Stimulated activated CD8-positive, alpha-beta memory T cell treated with anti-CD3 and anti-CD28 coated beads, Interleukin-7, amount 100 ng/mL, for 24 hours (primary cell): ENCODE results near the gene SIDT1.

Source experiments
- DNase-seq: peaks from one replicate; pipeline ENCODE4 v3.0.0-alpha.2; 2020; ENCODE audit warnings: low read depth

Gene SIDT1

GRCh38 chr3:113546414-113546893 lies 14.1 kb downstream of the SIDT1 start:
- no peak for DNase-seq

GRCh38 chr3:113548501-113548900 lies 16.1 kb downstream of the SIDT1 start:
- no peak for DNase-seq

- no peak for DNase-seq
Observed at GRCh38 chr3:113551820-113552219, 19.5 kb downstream of the SIDT1 start.

- DNase-seq: no peak
Observed at GRCh38 chr3:113552851-113553250, 20.5 kb downstream of the SIDT1 start.

- no peak for DNase-seq
Observed at GRCh38 chr3:113555138-113555537, 22.8 kb downstream of the SIDT1 start.

- no peak for DNase-seq
Observed at GRCh38 chr3:113556316-113556945, 24.1 kb downstream of the SIDT1 start.

GRCh38 chr3:113556946-113557335 lies 24.6 kb downstream of the SIDT1 start:
- no peak for DNase-seq

GRCh38 chr3:113557374-113557773 lies 25.0 kb downstream of the SIDT1 start:
- no peak for DNase-seq

GRCh38 chr3:113559009-113559408 lies 26.7 kb downstream of the SIDT1 start:
- no peak for DNase-seq

GRCh38 chr3:113560271-113560670 lies 27.9 kb downstream of the SIDT1 start:
- no peak for DNase-seq

- no peak for DNase-seq
Observed at GRCh38 chr3:113560831-113561623, 28.7 kb downstream of the SIDT1 start.

- no peak for DNase-seq
Observed at GRCh38 chr3:113565555-113565954, 33.2 kb downstream of the SIDT1 start.

- DNase-seq: no peak
Observed at GRCh38 chr3:113570158-113570557, 37.8 kb downstream of the SIDT1 start.

GRCh38 chr3:113571360-113571759 lies 39.0 kb downstream of the SIDT1 start:
- DNase-seq: no peak

- no peak for DNase-seq
Observed at GRCh38 chr3:113573728-113574127, 41.4 kb downstream of the SIDT1 start.

- DNase-seq: no peak
Observed at GRCh38 chr3:113574213-113574612, 41.9 kb downstream of the SIDT1 start.

GRCh38 chr3:113575206-113575605 lies 42.9 kb downstream of the SIDT1 start:
- no peak for DNase-seq

- no peak for DNase-seq
Observed at GRCh38 chr3:113585228-113585627, 52.9 kb downstream of the SIDT1 start.

GRCh38 chr3:113585720-113586119 lies 53.4 kb downstream of the SIDT1 start:
- no peak for DNase-seq

GRCh38 chr3:113588806-113589205 lies 56.5 kb downstream of the SIDT1 start:
- DNase-seq: no peak

GRCh38 chr3:113589971-113590370 lies 57.6 kb downstream of the SIDT1 start:
- no peak for DNase-seq

- no peak for DNase-seq
Observed at GRCh38 chr3:113590983-113591382, 58.6 kb downstream of the SIDT1 start.

- DNase-seq: no peak
Observed at GRCh38 chr3:113594066-113594465, 61.7 kb downstream of the SIDT1 start.
